Omental fat pad (tissue), 4 donors: ENCODE results near the gene ARMC5. TPM values are rescaled to one million over a fixed set of nuclear protein-coding genes. Genes with fewer than 3 reads are reported as not detected.

Source experiments
- ATAC-seq: fragments of 150-250 bp; one replicate; pipeline ENCODE4 v1.9.1; 2016; ENCODE audit warnings: mild to moderate bottlenecking, moderate library complexity; ENCODE audit not compliant: low FRiP score
- DNase-seq: peaks from one replicate; pipeline ENCODE4 v3.0.0-alpha.2; 2019; ENCODE audit warnings: low spot score
- CTCF ChIP-seq, 3 donors: fragments of 450-650 bp; IDR thresholded peaks; one replicate each; pipeline ENCODE4 v1.5.1; 2016 to 2017; ENCODE audit warnings: antibody characterized with exemption in 3 of 3, mild to moderate bottlenecking in 3 of 3, moderate library complexity in 2 of 3
- total RNA-seq, 4 donors: library from RNA; depleted of rRNA; stranded (reverse); fragments of >200 nt; gene quantifications; one replicate each; pipeline ENCODE4 v1.1.0, GENCODE V29; 2016

ARMC5 gene
- total RNA-seq, 4 donors from 2014 or later = 4.6 to 15.5 (median 10.0) TPM

DNA sequence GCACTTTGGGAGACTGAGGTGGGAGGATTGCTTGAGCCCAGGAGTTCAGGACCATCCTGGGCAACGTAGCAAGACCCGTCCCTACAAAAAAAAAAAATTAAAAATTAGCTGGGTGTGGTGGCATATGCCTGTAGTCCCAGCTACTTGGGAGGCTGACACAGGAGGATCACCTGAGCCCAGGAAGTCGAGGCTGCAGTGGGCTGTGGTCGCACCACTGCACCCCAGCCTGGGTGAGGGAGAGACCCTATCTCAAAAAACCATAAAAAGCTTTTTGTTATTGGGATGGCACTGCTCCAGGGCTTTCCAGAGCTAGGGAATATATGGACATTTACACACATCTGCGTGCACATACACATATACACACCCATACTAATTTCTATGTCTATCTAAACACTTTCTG lies 8.1 kb upstream of the ARMC5 start:
- TF ChIP-seq CTCF (IDR thresholded peaks at IDR 0.05) = no peak
- ATAC-seq = no peak
- DNase-seq = no peak

GRCh38 chr16:31451681-31452351 lies 7.5 kb upstream of the ARMC5 start:
- no peak for DNase-seq
- ATAC-seq = peak; percentile 68

GRCh38 chr16:31452631-31453106 lies 6.6 kb upstream of the ARMC5 start:
- TF ChIP-seq CTCF (IDR thresholded peaks at IDR 0.05) = no peak
- DNase-seq (no peak), ATAC-seq (peak; percentile 57)

More at GRCh38 chr16:31451681-31452351, 7.5 kb upstream of the ARMC5 start:
- peak in 1 of 3 donors; percentile 16 for TF ChIP-seq CTCF (IDR thresholded peaks at IDR 0.05)

DNA sequence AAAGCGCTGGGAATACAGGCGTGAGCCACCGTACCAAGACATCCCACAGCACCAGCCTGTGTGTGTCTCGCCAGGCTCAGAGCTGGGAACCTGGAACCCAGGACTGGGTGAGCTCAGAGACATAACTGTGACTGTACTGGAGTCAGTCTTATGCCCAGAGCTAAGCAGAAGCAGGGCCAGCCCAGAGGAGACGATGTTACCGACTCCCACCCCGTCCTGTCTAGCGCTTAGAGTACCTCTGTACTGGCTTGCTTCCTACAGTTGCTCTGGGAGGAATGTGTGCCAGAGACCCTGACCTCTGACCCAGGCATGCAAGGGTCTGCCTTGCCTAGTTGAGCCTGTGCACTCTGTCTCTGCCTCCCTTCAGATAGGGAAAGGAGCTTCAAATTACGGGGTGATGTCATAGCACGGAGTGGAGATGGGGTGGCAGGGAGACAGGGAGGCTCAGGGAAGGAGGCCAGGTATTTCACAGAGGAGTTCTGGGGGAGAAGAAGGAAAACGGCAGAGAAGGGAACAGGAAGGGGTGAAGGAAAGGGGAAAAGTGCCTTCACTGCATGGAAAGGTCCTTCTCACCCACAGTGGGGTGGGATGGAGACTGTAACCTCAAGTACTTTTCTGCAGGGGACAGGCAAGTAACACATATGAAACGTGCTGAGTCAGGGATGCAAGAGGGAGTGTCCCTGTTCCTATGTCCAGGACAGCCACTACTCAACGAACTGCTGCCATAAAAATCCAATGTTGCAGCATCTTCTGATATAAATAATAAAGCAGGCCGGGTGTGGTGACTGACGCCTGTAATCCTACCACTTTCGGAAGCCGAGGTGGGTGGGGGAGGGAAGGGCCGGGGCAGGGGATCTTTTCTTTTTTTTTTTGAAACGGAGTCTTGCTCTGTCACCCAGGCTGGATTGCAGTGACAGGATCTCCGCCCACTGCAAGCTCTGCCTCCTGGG lies 5.8 kb upstream of the ARMC5 start:
- DNase-seq (no peak), ATAC-seq (peak; percentile 50)
- TF ChIP-seq CTCF (IDR thresholded peaks at IDR 0.05) = no peak

- DNase-seq (no peak), ATAC-seq (no peak)
- no peak for TF ChIP-seq CTCF (IDR thresholded peaks at IDR 0.05)
These were observed 3.5 kb upstream of the ARMC5 start for GRCh38 chr16:31455601-31456314.

- no peak for TF ChIP-seq CTCF (IDR thresholded peaks at IDR 0.05)
- ATAC-seq = no peak
- no peak for DNase-seq
These were observed 2.3 kb upstream of the ARMC5 start for GRCh38 chr16:31456988-31457360.
